GM12878 (cell line): ENCODE measurements around the gene FGF11. TPM values are rescaled to one million over a fixed set of nuclear protein-coding genes. Genes with fewer than 3 reads are reported as not detected.

Experiments used
- BACH1 ChIP-seq: fragments of 450-650 bp; IDR thresholded peaks from 2 replicates; pipeline ENCODE4 v1.6.1; 2017; ENCODE audit warnings: mild to moderate bottlenecking, borderline replicate concordance
- BCL11A ChIP-seq: IDR thresholded peaks from 2 replicates; pipeline ENCODE4 v1.6.1; 2011; ENCODE audit warnings: low read depth, low read length
- CHD2 ChIP-seq: IDR thresholded peaks from 2 replicates; pipeline ENCODE4 v1.6.1; 2011; ENCODE audit warnings: low read depth, low read length, improper control_type of control experiment, borderline replicate concordance
- CREB1 ChIP-seq: IDR thresholded peaks from 2 replicates; pipeline ENCODE4 v1.6.1; 2012; ENCODE audit warnings: low read depth, mild to moderate bottlenecking, inconsistent platforms
- DPF2 ChIP-seq: fragments of 450-650 bp; IDR thresholded peaks from 2 replicates; pipeline ENCODE4 v1.6.1; 2017; ENCODE audit warnings: mild to moderate bottlenecking
- PKNOX1 ChIP-seq: fragments of 450-650 bp; IDR thresholded peaks from 2 replicates; pipeline ENCODE4 v1.6.1; 2016; ENCODE audit warnings: mild to moderate bottlenecking
- POLR2A ChIP-seq: IDR thresholded peaks from 2 replicates; pipeline ENCODE4 v1.6.1; 2011; ENCODE audit warnings: low read depth, mild to moderate bottlenecking, low read length
- POLR2AphosphoS5 ChIP-seq: IDR thresholded peaks from 2 replicates; pipeline ENCODE4 v1.6.1; 2011; ENCODE audit warnings: mild to moderate bottlenecking, low read length, inconsistent platforms
- RB1 ChIP-seq: fragments of 450-650 bp; formaldehyde crosslinking; IDR thresholded peaks from 2 replicates; pipeline ENCODE4 v1.6.1; 2017; ENCODE audit warnings: mild to moderate bottlenecking, borderline replicate concordance
- SMAD1 ChIP-seq: fragments of 450-650 bp; IDR thresholded peaks from 2 replicates; pipeline ENCODE4 v1.6.1; 2018; ENCODE audit warnings: mild to moderate bottlenecking, low read depth; ENCODE audit not compliant: partially characterized antibody
- SMC3 ChIP-seq: IDR thresholded peaks from 2 replicates; pipeline ENCODE4 v1.6.1; 2011; ENCODE audit warnings: low read length, improper control_type of control experiment, borderline replicate concordance
- SP1 ChIP-seq: IDR thresholded peaks from one replicate; pipeline ENCODE4 v1.6.1; 2011; ENCODE audit warnings: low read depth, low read length
- STAT1 ChIP-seq: fragments of 450-650 bp; conservative IDR thresholded peaks from 2 replicates; pipeline ENCODE4 v1.6.1; 2014; ENCODE audit warnings: antibody characterized with exemption, mild to moderate bottlenecking
- ZNF687 ChIP-seq: fragments of 450-650 bp; IDR thresholded peaks from 2 replicates; pipeline ENCODE4 v1.6.1; 2017; ENCODE audit warnings: mild to moderate bottlenecking, moderate library complexity
- ZZZ3 ChIP-seq: IDR thresholded peaks from 2 replicates; pipeline ENCODE4 v1.6.1; 2011; ENCODE audit warnings: low read depth; ENCODE audit not compliant: control insufficient read depth, insufficient read length
- polyA plus RNA-seq, 11 experiments: library from polyadenylated mRNA; depleted of rRNA in 4 of 11; unstranded in 6 of 11; stranded (reverse) in 5 of 11; fragments of >200 nt; fragmentation: Nextera tagmentation in 4 of 11; fragmentation: Illumina TruSeq in 1 of 11; extraction: Ambion mirVana in 4 of 11; extraction: Trizol in 1 of 11; gene quantifications; 1 replicate in 1 of 11; 2 replicates in 10 of 11; pipeline versions ENCODE4 v1.2.1 to v1.2.3, GENCODE V29; 2011 to 2016; ENCODE audit warnings: inconsistent platforms in 2 of 11, missing spikeins in 2 of 11, low read depth in 1 of 11
- total RNA-seq, 4 experiments: library from RNA; depleted of rRNA in 3 of 4; stranded (reverse); fragments of >200 nt in 3 of 4; fragmentation: Illumina TruSeq in 1 of 4; extraction: Trizol in 1 of 4; gene quantifications; 2 replicates each; pipeline versions ENCODE4 v1.2.1 to v1.2.3, GENCODE V29; 2013 to 2021
- TF ChIP-seq, protein P1 (sequence below): fragments of 450-650 bp; IDR thresholded peaks from 2 replicates; pipeline ENCODE4 v1.6.1; 2017; ENCODE audit warnings: mild to moderate bottlenecking, moderate library complexity
- TF ChIP-seq, protein P2 (sequence below): fragments of 450-650 bp; conservative IDR thresholded peaks from 2 replicates; pipeline ENCODE4 v1.6.1; 2017; ENCODE audit warnings: mild to moderate bottlenecking, moderate library complexity

Gene FGF11
- total and polyA plus RNA-seq, 10 of the 15 experiments (the other 5 are each of a cell fraction or from before 2014, with no cell fraction given), result 0.69 to 21.1 (median 2.6) TPM

DNA sequence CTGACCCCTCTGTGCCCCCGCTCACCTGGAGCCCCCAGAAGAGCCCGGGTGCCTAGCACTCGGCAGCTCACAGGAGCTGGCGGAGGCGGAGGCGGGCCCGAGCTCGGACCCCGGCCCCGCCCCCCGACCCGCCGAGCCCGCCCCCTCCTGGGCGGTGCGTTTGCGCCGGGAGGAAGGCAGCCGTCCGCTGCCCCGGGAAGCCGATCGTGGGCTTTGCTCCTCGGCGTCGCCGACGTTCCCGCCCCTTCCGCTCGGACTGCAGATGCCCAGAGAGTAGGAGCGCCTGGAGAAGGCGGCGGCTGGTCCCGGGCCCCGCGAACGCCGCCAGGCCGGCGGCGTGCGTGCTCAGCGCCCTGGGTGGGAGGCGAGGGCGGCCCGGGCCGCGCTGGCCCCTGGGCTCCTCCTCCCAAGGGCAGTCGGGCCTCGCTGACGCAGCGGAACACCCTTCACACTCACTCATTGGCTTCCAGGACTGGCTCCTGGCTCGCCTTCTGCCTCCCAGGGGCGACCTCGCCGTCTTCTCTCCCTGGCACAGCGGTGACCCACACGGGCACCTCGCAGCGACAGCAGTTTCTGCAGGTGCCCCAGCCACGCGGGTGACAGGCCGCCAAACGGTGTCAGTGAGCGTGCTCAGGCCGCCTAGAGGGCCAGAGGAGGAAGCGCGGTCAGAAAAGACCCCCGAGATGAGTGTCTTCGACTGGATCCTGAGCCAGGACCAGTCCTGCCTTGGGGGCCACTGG, 44.7 kb upstream of the FGF11 start, which contains the start of gene PLSCR3 (continued):
- TF ChIP-seq SP1, result peak; percentile 3
- no peak for TF ChIP-seq SMAD1
- peak; percentile 44; the same call in 1 of the 2 replicates for TF ChIP-seq BACH1
- TF ChIP-seq, protein P1, sequence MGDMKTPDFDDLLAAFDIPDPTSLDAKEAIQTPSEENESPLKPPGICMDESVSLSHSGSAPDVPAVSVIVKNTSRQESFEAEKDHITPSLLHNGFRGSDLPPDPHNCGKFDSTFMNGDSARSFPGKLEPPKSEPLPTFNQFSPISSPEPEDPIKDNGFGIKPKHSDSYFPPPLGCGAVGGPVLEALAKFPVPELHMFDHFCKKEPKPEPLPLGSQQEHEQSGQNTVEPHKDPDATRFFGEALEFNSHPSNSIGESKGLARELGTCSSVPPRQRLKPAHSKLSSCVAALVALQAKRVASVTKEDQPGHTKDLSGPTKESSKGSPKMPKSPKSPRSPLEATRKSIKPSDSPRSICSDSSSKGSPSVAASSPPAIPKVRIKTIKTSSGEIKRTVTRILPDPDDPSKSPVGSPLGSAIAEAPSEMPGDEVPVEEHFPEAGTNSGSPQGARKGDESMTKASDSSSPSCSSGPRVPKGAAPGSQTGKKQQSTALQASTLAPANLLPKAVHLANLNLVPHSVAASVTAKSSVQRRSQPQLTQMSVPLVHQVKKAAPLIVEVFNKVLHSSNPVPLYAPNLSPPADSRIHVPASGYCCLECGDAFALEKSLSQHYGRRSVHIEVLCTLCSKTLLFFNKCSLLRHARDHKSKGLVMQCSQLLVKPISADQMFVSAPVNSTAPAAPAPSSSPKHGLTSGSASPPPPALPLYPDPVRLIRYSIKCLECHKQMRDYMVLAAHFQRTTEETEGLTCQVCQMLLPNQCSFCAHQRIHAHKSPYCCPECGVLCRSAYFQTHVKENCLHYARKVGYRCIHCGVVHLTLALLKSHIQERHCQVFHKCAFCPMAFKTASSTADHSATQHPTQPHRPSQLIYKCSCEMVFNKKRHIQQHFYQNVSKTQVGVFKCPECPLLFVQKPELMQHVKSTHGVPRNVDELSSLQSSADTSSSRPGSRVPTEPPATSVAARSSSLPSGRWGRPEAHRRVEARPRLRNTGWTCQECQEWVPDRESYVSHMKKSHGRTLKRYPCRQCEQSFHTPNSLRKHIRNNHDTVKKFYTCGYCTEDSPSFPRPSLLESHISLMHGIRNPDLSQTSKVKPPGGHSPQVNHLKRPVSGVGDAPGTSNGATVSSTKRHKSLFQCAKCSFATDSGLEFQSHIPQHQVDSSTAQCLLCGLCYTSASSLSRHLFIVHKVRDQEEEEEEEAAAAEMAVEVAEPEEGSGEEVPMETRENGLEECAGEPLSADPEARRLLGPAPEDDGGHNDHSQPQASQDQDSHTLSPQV, result 0 out of 2 replicates have a peak, but pooled peaks have one; percentile 36
- TF ChIP-seq, protein P2, sequence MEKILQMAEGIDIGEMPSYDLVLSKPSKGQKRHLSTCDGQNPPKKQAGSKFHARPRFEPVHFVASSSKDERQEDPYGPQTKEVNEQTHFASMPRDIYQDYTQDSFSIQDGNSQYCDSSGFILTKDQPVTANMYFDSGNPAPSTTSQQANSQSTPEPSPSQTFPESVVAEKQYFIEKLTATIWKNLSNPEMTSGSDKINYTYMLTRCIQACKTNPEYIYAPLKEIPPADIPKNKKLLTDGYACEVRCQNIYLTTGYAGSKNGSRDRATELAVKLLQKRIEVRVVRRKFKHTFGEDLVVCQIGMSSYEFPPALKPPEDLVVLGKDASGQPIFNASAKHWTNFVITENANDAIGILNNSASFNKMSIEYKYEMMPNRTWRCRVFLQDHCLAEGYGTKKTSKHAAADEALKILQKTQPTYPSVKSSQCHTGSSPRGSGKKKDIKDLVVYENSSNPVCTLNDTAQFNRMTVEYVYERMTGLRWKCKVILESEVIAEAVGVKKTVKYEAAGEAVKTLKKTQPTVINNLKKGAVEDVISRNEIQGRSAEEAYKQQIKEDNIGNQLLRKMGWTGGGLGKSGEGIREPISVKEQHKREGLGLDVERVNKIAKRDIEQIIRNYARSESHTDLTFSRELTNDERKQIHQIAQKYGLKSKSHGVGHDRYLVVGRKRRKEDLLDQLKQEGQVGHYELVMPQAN, result peak; percentile 72
- TF ChIP-seq BCL11A, result no peak
- TF ChIP-seq PKNOX1, result 0 out of 2 replicates have a peak, but pooled peaks have one; percentile 29
- TF ChIP-seq CHD2, result peak; percentile 16; the same call in 1 of the 2 replicates
- 0 out of 2 replicates have a peak, but pooled peaks have one; percentile 11 for TF ChIP-seq CREB1
- TF ChIP-seq STAT1, result 0 out of 2 replicates have a peak, but pooled peaks have one; percentile 43
- TF ChIP-seq POLR2AphosphoS5, result 0 out of 2 replicates have a peak, but pooled peaks have one; percentile 47
- TF ChIP-seq DPF2, result peak; percentile 9; the same call in 1 of the 2 replicates
- TF ChIP-seq SMC3, result 0 out of 2 replicates have a peak, but pooled peaks have one; percentile 16
- no peak for TF ChIP-seq ZZZ3
- peak; percentile 83 for TF ChIP-seq POLR2A
- 0 out of 2 replicates have a peak, but pooled peaks have one; percentile 53 for TF ChIP-seq RB1
- peak; percentile 74; the same call in 1 of the 2 replicates for TF ChIP-seq ZNF687
